Epithelial cell of alveolus of lung (primary cell): ENCODE measurements around the gene LGALS9. TPM values are rescaled to one million over a fixed set of nuclear protein-coding genes. Genes with fewer than 3 reads are reported as not detected.

Source experiments
- total RNA-seq: library from RNA; depleted of rRNA; stranded (reverse); fragments of >200 nt; gene quantifications from 2 replicates; pipeline ENCODE4 v1.2.1, GENCODE V29; 2015

LGALS9 gene
- total RNA-seq, result 1.4 and 5.1 TPM in 2 replicates

DNA sequence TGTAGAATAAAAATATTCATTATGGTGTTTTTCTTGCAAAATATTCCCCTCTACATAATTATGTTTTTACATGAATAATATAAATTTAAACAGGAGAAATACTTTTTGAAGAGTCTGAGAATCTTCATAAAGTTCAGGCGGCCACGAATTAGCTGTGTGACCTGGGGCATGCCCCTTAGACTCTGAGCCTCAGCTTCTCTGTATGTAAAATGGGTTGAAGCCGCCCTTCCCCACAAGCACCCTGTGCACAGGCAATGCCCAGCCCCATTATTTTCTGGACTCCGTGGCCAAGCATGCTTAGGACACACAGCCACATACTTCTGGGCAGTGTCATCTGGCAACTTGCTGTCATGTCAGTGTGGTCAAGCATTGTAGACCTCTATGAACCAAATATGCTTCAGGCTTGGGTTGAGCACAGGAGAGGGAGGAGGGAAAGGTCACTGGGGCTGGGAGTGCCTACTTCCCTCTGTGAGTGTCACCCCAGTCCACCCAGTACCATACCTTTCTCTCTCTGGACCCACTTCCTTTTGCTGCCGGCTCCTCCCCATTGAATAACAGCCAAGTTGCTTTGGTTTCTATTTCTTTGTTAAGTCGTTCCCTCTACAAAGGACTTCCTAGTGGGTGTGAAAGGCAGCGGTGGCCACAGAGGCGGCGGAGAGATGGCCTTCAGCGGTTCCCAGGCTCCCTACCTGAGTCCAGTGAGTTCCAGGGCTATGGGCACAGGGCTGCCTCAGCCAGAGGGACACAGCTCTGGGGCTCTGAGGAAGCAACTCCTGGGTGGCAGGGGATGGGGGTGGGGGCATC is at the start of gene LGALS9:
LGALS9 (plus strand) TSS at position 582 of the 804 bp plus-strand sequence; CDS start at position 660, 78 bp downstream.

Other genes starting within 250 kb of the LGALS9 start
- gene KSR1, start 174.7 kb upstream of the LGALS9 start, total RNA-seq, result 29.5 and 64.0 TPM in 2 replicates
- 0.13 TPM in 1 of 2 replicates, not detected in the other for gene NOS2, start 169.3 kb downstream of the LGALS9 start, total RNA-seq